Liver (tissue), 9 donors: Measurements from ENCODE around the gene MEDAG. TPM values are rescaled to one million over a fixed set of nuclear protein-coding genes. Genes with fewer than 3 reads are reported as not detected.

Source experiments
- DNase-seq: peaks from one replicate; pipeline ENCODE4 v3.0.0-alpha.2; 2017; ENCODE audit warnings: low spot score
- H3K27ac ChIP-seq, 2 donors: one replicate each; pipeline ENCODE4 v1.7.0; 2013; ENCODE audit warnings: inconsistent platforms in 2 of 2, low read length in 2 of 2, control low read depth in 1 of 2, low read depth in 1 of 2, mild to moderate bottlenecking in 1 of 2
- H3K27me3 ChIP-seq, 4 donors: one replicate each; pipeline versions ENCODE4 v1.6.1 to v1.7.0; 2013; ENCODE audit warnings: low read length in 3 of 4, inconsistent platforms in 1 of 4, mild to moderate bottlenecking in 1 of 4, moderate library complexity in 1 of 4; ENCODE audit not compliant: control insufficient read depth in 4 of 4, insufficient read depth in 4 of 4
- H3K36me3 ChIP-seq, 4 donors: one replicate each; pipeline versions ENCODE4 v1.6.1 to v1.7.0; 2013; ENCODE audit warnings: low read length in 3 of 4, mild to moderate bottlenecking in 3 of 4, low read depth in 1 of 4, moderate library complexity in 1 of 4; ENCODE audit not compliant: control insufficient read depth in 4 of 4, insufficient read depth in 3 of 4
- H3K4me1 ChIP-seq, 4 donors: one replicate each; pipeline versions ENCODE4 v1.6.1 to v1.7.0; 2013; ENCODE audit warnings: low read length in 3 of 4, mild to moderate bottlenecking in 3 of 4, moderate library complexity in 1 of 4; ENCODE audit not compliant: control insufficient read depth in 4 of 4, insufficient read depth in 4 of 4
- H3K4me3 ChIP-seq, 3 donors: one replicate each; pipeline versions ENCODE4 v1.6.1 to v1.7.0; 2013; ENCODE audit warnings: low read length in 3 of 3, control low read depth in 1 of 3, low read depth in 1 of 3, mild to moderate bottlenecking in 1 of 3
- H3K9ac ChIP-seq, 2 donors: one replicate each; pipeline ENCODE4 v1.7.0; 2013; ENCODE audit warnings: low read length in 2 of 2, mild to moderate bottlenecking in 2 of 2, moderate library complexity in 2 of 2, control low read depth in 1 of 2, low read depth in 1 of 2
- H3K9me3 ChIP-seq, 4 donors: one replicate each; pipeline versions ENCODE4 v1.6.1 to v1.7.0; 2013; ENCODE audit warnings: low read length in 3 of 4; ENCODE audit not compliant: control insufficient read depth in 4 of 4
- ATF3 ChIP-seq: IDR thresholded peaks from 2 replicates; pipeline ENCODE4 v1.6.1; 2016; ENCODE audit warnings: antibody characterized with exemption
- EGR1 ChIP-seq, 2 donors: IDR thresholded peaks; 2 replicates each; pipeline ENCODE4 v1.6.1; 2016 to 2018; ENCODE audit warnings: antibody characterized with exemption in 2 of 2, low read depth in 2 of 2
- FOXA1 ChIP-seq: IDR thresholded peaks from 2 replicates; pipeline ENCODE4 v1.6.1; 2016; ENCODE audit warnings: antibody characterized with exemption
- HNF4A ChIP-seq, 2 donors: conservative IDR thresholded peaks; 2 replicates each; pipeline ENCODE4 v1.6.1; 2016; ENCODE audit warnings: antibody characterized with exemption in 2 of 2, mild to moderate bottlenecking in 2 of 2
- HNF4G ChIP-seq: IDR thresholded peaks from 2 replicates; pipeline ENCODE4 v1.6.1; 2016; ENCODE audit warnings: antibody characterized with exemption
- MAX ChIP-seq: IDR thresholded peaks from 2 replicates; pipeline ENCODE4 v1.6.1; 2016; ENCODE audit warnings: antibody characterized with exemption
- NR2F2 ChIP-seq: IDR thresholded peaks from 2 replicates; pipeline ENCODE4 v1.6.1; 2016; ENCODE audit warnings: antibody characterized with exemption
- RAD21 ChIP-seq, 2 donors: IDR thresholded peaks; 2 replicates each; pipeline ENCODE4 v1.6.1; 2016; ENCODE audit warnings: antibody characterized with exemption in 2 of 2, mild to moderate bottlenecking in 2 of 2
- REST ChIP-seq: IDR thresholded peaks from 2 replicates; pipeline ENCODE4 v1.6.1; 2016; ENCODE audit warnings: antibody characterized with exemption, mild to moderate bottlenecking
- SP1 ChIP-seq: IDR thresholded peaks from 2 replicates; pipeline ENCODE4 v1.6.1; 2018; ENCODE audit warnings: antibody characterized with exemption, mild to moderate bottlenecking
- TAF1 ChIP-seq: conservative IDR thresholded peaks from 2 replicates; pipeline ENCODE4 v1.6.1; 2016; ENCODE audit warnings: antibody characterized with exemption, mild to moderate bottlenecking
- YY1 ChIP-seq: IDR thresholded peaks from 2 replicates; pipeline ENCODE4 v1.6.1; 2016; ENCODE audit warnings: antibody characterized with exemption, mild to moderate bottlenecking
- WGBS: extraction: QIAGEN DNeasy Blood & Tissue Kit; methylation state at CpG from one replicate; pipeline ENCODE4 v1.1.7; 2013; 5-methylcytosine and 5-hydroxymethylcytosine counted together
- polyA plus RNA-seq, 2 donors: library from polyadenylated mRNA; stranded (reverse) in 1 of 2; unstranded in 1 of 2; fragments of 200-250 nt in 1 of 2; fragments of >200 nt in 1 of 2; fragmentation: Nextera tagmentation in 1 of 2; extraction: Ambion mirVana in 1 of 2; gene quantifications; one replicate each; pipeline versions ENCODE4 v1.2.1 to v1.2.3, GENCODE V29; 2013 to 2015
- total RNA-seq, 2 donors: library from RNA; depleted of rRNA; stranded (reverse); fragments of >200 nt; gene quantifications; one replicate each; pipeline ENCODE4 v1.2.3, GENCODE V29; 2014
- donor health status: healthy.
- donor health status: healthy.
- donor health status: healthy.
- donor health status: healthy.
- donor health status: healthy.

The MEDAG gene
- total and polyA plus RNA-seq, 4 donors, result 0.05 to 0.50 (median 0.27) TPM

DNA sequence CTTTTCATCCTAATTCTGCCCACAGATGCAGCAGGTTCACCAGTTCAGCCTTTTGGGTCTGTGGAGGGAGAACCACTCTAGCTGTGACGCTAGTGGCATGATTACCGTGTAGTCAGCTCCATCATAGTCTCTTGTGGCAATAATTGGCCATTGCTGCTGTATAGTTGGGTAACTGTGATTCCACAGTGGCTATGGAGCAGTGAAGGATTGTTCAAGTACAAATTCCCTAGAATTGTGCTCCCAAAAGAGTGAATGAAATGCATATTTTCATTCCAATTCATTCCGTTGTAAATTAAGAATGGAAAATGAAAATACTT lies 27.2 kb downstream of the MEDAG start:
- TF ChIP-seq RAD21 (IDR thresholded peaks at IDR 0.05) (no peak), YY1 (no peak), MAX (no peak), TAF1 (no peak), ATF3 (no peak), FOXA1 (no peak), HNF4A (conservative IDR thresholded peaks at IDR 0.05) (no peak), NR2F2 (no peak), REST (no peak), HNF4G (no peak), EGR1 (IDR thresholded peaks at IDR 0.05; ENCODE audit: low read depth in 2 of 2) (no peak)
- H3K27me3 ChIP-seq, result peaks cover 0 to 15% (median 0%) of the 10 kb centered on the region in 4 donors
- no peak for DNase-seq
- 74% methylated on average over 3 of the region's 3 CpGs for WGBS
- H3K4me1 ChIP-seq, result no peaks in the 10 kb centered on the region
- H3K27ac ChIP-seq, result no peak overlapping the region
- H3K36me3 ChIP-seq, result no peaks in the 10 kb centered on the region
- no peak overlapping the region for H3K4me3 ChIP-seq
- no peak overlapping the region for H3K9ac ChIP-seq
- H3K9me3 ChIP-seq, result peaks cover 0 to 7% (median 2%) of the 10 kb centered on the region in 4 donors

GRCh38 chr13:30934381-30934780 lies 28.3 kb downstream of the MEDAG start:
- no peak for TF ChIP-seq MAX
- Histone ChIP-seq H3K9me3 (peaks cover 3 to 7% (median 6%) of the 10 kb centered on the region in 4 donors), H3K9ac (no peak overlapping the region), H3K27ac (no peak overlapping the region), H3K36me3 (no peaks in the 10 kb centered on the region), H3K4me1 (no peaks in the 10 kb centered on the region), H3K27me3 (peaks cover 0 to 10% (median 0%) of the 10 kb centered on the region in 4 donors), H3K4me3 (no peak overlapping the region)
- no peak for DNase-seq
- 68% methylated on average over 6 of the region's 6 CpGs for WGBS

DNA sequence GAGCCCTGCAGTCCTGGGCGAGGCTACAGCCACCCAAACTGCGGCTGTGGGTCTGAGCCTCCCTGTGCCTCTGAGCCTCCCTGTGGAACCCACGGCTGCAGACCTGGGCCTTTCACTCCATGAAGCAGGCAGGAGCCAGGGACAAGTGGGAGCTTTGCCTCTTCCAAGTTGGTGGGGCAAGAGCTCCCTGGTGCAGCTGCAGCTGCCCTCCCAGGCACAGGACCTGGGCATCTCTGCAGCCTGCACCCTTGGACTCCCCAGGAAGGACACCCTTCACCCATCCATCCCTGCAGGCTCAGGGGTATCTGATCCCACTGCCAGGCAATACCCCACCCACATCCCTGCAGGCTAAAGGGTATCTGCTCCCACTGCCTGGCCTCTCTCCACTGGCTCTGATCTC lies 28.7 kb downstream of the MEDAG start:
- Histone ChIP-seq H3K4me3 (no peak overlapping the region), H3K9me3 (peaks cover 3 to 7% (median 6%) of the 10 kb centered on the region in 4 donors), H3K36me3 (no peaks in the 10 kb centered on the region), H3K9ac (no peak overlapping the region), H3K4me1 (no peaks in the 10 kb centered on the region), H3K27ac (no peak overlapping the region), H3K27me3 (peaks cover 0 to 7% (median 0%) of the 10 kb centered on the region in 4 donors)
- WGBS, result 89% methylated on average over 3 of the region's 3 CpGs
- DNase-seq, result no peak
- no peak for TF ChIP-seq SP1
- TF ChIP-seq YY1, result no peak
- TF ChIP-seq EGR1 (IDR thresholded peaks at IDR 0.05; ENCODE audit: low read depth in 2 of 2), result no peak
